Pancreas (tissue), 10 donors: ENCODE measurements around the gene POLD4. TPM values are rescaled to one million over a fixed set of nuclear protein-coding genes. Genes with fewer than 3 reads are reported as not detected.

Experiments
- ATAC-seq, 4 donors: fragments of 200-7000 bp; cut with Tn5 transposase; one replicate each; pipeline versions ENCODE4 v1.8.0 to v1.9.1; 2020; ENCODE audit warnings: mild to moderate bottlenecking in 4 of 4, moderate library complexity in 4 of 4
- DNase-seq, 6 donors: peaks; one replicate each; pipeline ENCODE4 v3.0.0-alpha.2; 2020
- FAIRE-seq: peaks from 2 replicates; lab custom pipeline; 2012; peaks lifted over from hg19 to GRCh38; lab: Jason Lieb, UNC
- H3K27ac ChIP-seq, 4 donors: fragments of 200-600 bp; sonication (generic); 1 replicate in 3 of 4; 2 replicates in 1 of 4; pipeline versions ENCODE4 v1.5.0 to v1.8.0; 2020
- H3K27me3 ChIP-seq, 4 donors: fragments of 200-600 bp; one replicate each; pipeline ENCODE4 v1.8.0; 2021
- H3K36me3 ChIP-seq, 3 donors: fragments of 200-600 bp; sonication (generic) in 1 of 3; one replicate each; pipeline versions ENCODE4 v1.5.0 to v1.8.0; 2020 to 2021
- H3K4me1 ChIP-seq, 3 donors: fragments of 200-600 bp; one replicate each; pipeline ENCODE4 v1.8.0; 2021
- H3K4me3 ChIP-seq, 4 donors: fragments of 200-600 bp; sonication (generic) in 2 of 4; one replicate each; pipeline versions ENCODE4 v1.5.0 to v1.8.0; 2020 to 2021
- H3K9me3 ChIP-seq, 4 donors: fragments of 200-600 bp; one replicate each; pipeline ENCODE4 v1.8.0; 2021
- CTCF ChIP-seq, 4 donors: fragments of 200-600 bp; sonication (generic) in 3 of 4; IDR thresholded peaks; one replicate each; pipeline versions ENCODE4 v1.5.0 to v1.8.0; 2021; ENCODE audit warnings: antibody characterized with exemption in 4 of 4
- WGBS, 2 donors: extraction: QIAGEN DNeasy Blood & Tissue Kit; methylation state at CpG; one replicate each; pipeline ENCODE4 v1.1.7; 2013; 5-methylcytosine and 5-hydroxymethylcytosine counted together
- intact Hi-C, 3 donors: fragments of 100-400 bp; cut with DNase I; formaldehyde crosslinking; loops; one replicate each; pipeline versions ENCODE4 v1.11.1 to v1.14.2; 2022
- polyA plus RNA-seq, 2 donors: library from polyadenylated mRNA; stranded (reverse); fragments of 200-250 nt; gene quantifications; one replicate each; pipeline ENCODE4 v1.2.3, GENCODE V29; 2013
- total RNA-seq, 6 donors: library from RNA; stranded (reverse); fragmentation: NEBNext Ultra II Directional in 4 of 6; extraction: Animal tissue kit (Norgen Biotek cat#: 25700) in 4 of 6; gene quantifications; one replicate each; pipeline versions ENCODE4 v1.2.1 to v1.2.4, GENCODE V29; 2021 to 2023
- donor health status: healthy with polysubstance abuse.
- donor health status: DM: no; HTN: no; CAD: no; lungs with moderate emphysema.
- donor health status: DM: no; HTN: no; CAD: no.
- donor health status: control.
- donor health status: control.
- donor health status: Bipolar disorder and iron deficiency.
- donor health status: DM: yes; HTN: yes; CAD: no.
- donor health status: DM: no; HTN: no; CAD: no.
- donor health status: DM: no; HTN: no; CAD: no.
- donor health status: DM: yes; HTN: yes; CAD: no.

Gene POLD4
- total and polyA plus RNA-seq, 8 donors: 35.0 to 99.3 (median 46.0) TPM

GRCh38 chr11:67382276-67383136, 29.2 kb upstream of the POLD4 start:
- 39 to 41% methylated on average over 16 of the region's 16 CpGs for WGBS, 2 donors
- Histone ChIP-seq H3K9me3 (no peaks in the 10 kb centered on the region), H3K4me1 (no peaks in the 10 kb centered on the region), H3K27me3 (no peaks in the 10 kb centered on the region), H3K36me3 (no peaks in the 10 kb centered on the region), H3K27ac (no peak overlapping the region), H3K4me3 (no peak overlapping the region)
- FAIRE-seq (no peak), DNase-seq (peak; percentile 66 to 91 (median 84)), ATAC-seq (peak; percentile 75 to 95 (median 92))
- intact Hi-C loops: loop anchor here in 2 of 3 donors (5.0 to 10.0 kb wide), 2 partner anchors 35 to 128 kb away; no protein-coding TSS in a partner anchor
- TF ChIP-seq CTCF (IDR thresholded peaks at IDR 0.05): peak; percentile 89 to 96 (median 91)

- DNase-seq (no peak), FAIRE-seq (no peak), ATAC-seq (no peak)
- H3K27ac ChIP-seq: peak overlapping the region in 1 of 4 donors; percentile 10
- no peaks in the 10 kb centered on the region for H3K27me3 ChIP-seq
- no peaks in the 10 kb centered on the region for H3K36me3 ChIP-seq
- H3K9me3 ChIP-seq: no peaks in the 10 kb centered on the region
- intact Hi-C loops: loop anchor here in 2 of 3 donors (5.0 to 10.0 kb wide), 2 partner anchors 34 to 127 kb away; no protein-coding TSS in a partner anchor
- H3K4me1 ChIP-seq: no peaks in the 10 kb centered on the region
- no peak overlapping the region for H3K4me3 ChIP-seq
- WGBS, 2 donors: 67 to 75% methylated on average over 13 of the region's 13 CpGs
- TF ChIP-seq CTCF (IDR thresholded peaks at IDR 0.05): no peak
These were observed 28.1 kb upstream of the POLD4 start for GRCh38 chr11:67381244-67381972.

- no peak for TF ChIP-seq CTCF (IDR thresholded peaks at IDR 0.05)
- Histone ChIP-seq H3K36me3 (no peaks in the 10 kb centered on the region), H3K27ac (no peak overlapping the region), H3K27me3 (no peaks in the 10 kb centered on the region), H3K4me3 (no peak overlapping the region), H3K9me3 (no peaks in the 10 kb centered on the region), H3K4me1 (peaks cover 0 to 6% (median 0%) of the 10 kb centered on the region in 3 donors)
- WGBS, 2 donors: 78 to 80% methylated on average over 22 to 23 of the region's 23 CpGs
- intact Hi-C loops: loop anchor here in 2 of 3 donors (5.0 to 10.0 kb wide), 3 partner anchors 32 to 125 kb away; partner anchors contain the start of gene GRK2 (in 1 of the 2)
- no peak for DNase-seq
- no peak for ATAC-seq
- FAIRE-seq: no peak
These were observed 26.0 kb upstream of the POLD4 start for GRCh38 chr11:67379061-67380058.

GRCh38 chr11:67378544-67378943, 25.2 kb upstream of the POLD4 start:
- intact Hi-C loops: loop anchor here in 1 of 3 donors (5.0 kb wide), 1 partner anchor 111 kb away; the partner anchor contains the start of gene GRK2
- TF ChIP-seq CTCF (IDR thresholded peaks at IDR 0.05): no peak
- Histone ChIP-seq H3K4me3 (no peak overlapping the region), H3K9me3 (no peaks in the 10 kb centered on the region), H3K27me3 (no peaks in the 10 kb centered on the region), H3K27ac (no peak overlapping the region), H3K4me1 (peaks cover 0 to 10% (median 0%) of the 10 kb centered on the region in 3 donors), H3K36me3 (no peaks in the 10 kb centered on the region)
- ATAC-seq (no peak), FAIRE-seq (no peak), DNase-seq (no peak)
- WGBS, 2 donors: 86 to 98% methylated on average over 4 of the region's 4 CpGs
